HG02678 (cell line): ENCODE data around the gene UXT.

Source experiments
- ATAC-seq: cut with Tn5 transposase; IDR thresholded peaks from one replicate; pipeline ENCODE4 v1.9.1; 2021; ENCODE audit warnings: mild to moderate bottlenecking, moderate library complexity; ENCODE audit not compliant: unreplicated experiment

UXT gene

DNA sequence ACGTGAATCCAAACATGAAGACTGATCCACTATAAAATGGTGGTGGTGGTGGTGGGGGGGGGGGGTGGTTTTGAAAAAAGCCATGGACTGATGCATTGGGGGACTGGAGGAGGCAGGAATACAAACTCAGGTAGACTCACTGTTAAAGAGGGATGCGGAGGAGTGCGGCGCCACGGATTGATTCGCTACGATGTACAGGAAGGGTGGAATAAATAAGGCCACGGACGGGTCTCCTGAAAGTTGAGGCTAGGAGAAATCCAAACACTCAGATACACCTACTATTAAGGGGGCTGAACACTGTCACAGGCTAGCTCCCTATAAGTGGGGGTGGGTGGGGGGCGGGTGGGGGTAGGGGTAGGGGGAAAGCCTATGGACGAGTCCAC is 9.2 kb downstream of the UXT start:
- no peak for ATAC-seq

DNA sequence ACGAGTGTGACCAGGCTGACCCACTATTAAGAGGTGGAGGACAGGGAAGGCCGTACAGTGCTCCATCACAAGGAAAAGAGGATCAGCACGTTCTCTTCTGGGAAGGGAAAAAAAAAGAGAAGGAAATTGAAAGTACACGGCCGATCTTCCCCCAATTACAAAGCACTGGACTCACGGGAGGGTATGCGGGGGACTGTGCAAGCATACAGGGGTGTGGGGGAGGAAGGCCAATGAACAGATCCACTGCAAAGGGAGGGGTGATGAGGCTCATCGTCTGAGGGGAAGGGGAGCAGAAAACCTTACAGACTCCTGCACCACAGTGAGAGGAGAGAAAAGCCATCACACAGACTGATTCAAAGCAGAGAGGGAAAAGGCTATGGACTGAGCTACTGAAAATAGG is 9.7 kb downstream of the UXT start:
- no peak for ATAC-seq

DNA sequence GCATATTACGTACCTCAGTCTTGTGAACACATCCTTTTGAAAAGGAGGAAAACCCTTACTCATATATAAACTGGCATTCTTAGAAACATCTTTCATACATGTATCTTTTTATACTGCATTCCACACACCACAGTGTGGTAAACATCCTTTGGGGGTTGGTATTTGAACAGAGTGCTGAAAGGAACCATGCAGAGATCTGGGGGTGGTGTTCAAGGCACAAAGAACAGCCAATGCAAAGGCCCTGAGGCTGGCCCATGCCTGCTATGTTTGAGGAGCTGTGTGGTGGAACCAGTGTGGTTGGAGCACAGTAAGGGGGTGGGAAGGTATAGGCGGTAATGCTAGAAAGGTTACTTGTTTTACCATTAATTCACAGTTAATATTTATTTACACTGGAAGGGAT is 10.6 kb downstream of the UXT start:
- ATAC-seq, result no peak

DNA sequence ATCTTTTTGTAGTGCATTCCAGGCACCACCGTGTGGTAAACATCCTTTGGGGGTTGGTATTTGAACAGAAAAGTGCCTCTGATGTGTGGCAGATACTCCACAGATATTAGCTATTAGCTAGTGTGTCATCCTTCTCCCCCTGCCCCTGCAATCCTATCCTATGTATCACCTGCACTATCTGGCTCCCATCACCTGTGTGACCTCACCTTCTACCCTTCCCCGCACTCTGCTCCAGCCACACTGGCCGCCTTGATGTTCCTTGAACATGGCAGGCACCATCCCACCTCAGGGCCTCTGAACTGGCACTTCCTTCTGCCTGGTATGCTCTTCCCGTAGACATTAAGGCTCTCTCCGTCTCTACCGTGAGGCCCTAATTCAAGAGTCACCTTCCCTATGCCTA is 12.3 kb downstream of the UXT start:
- ATAC-seq, result no peak

DNA sequence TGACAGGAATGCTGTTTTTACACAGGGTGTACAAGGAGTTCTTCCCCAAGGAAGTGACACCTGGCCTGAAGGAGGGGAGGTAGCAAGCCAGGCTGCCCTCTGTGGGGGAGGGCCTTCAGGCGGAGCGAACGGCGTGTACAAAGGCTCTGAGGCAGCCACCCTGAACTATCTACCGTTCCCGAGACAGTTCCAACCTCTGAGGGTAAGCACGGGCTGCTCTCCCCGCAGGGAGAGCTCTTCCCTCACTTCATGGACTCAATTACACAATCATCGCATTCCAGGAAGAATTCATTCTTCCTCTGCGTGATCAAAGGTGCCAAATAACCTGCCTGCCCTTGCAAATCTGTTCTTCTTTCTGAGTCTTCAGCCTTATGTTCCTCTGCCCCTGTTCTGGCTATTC is 13.4 kb downstream of the UXT start:
- ATAC-seq, result no peak

DNA sequence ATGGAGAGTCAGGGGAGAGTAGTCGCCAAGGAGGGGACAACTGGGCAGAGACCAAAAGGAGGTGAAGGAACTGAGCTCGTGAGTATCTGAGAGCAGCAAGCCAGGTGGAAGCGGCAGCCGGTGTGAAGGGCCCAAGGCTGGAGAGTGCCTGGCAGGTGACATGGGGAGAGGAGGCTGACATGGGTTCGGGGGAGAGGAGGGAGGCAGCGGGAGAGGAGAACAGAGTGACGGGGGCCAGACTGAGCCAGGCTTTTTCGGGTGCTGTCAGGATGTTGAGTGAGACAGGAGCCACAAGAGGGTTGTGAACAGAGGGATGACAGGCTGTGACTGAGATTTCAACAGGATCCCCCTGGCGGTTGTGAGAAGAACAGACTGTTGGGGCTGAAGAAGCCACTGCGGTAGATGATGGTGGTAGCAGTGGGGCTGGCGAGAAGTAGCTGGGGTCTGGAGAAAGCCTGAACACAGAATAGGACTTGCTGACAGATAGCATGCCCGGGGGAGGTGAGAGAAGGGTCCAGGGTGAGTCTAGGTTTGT is 14.4 kb downstream of the UXT start:
- ATAC-seq, result no peak

DNA sequence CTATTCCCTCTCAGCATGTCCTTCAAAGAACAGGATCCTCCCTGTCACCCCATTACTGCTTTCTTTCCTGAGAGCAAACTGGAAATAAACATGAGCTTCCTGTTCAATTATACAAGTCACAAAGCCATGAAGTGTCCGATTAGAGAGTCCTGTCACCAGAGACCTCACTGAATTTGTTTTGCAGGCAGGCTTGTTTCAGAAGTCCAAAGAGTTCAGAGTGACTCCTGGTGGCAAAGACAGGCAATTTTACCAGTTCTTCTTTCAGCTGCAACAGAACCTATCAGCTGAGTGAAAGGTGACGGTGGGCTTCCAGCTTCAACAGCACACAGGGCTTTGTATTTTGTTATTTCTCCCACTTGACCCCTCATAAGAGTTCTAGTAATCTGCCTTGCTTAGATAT is 15.1 kb downstream of the UXT start:
- ATAC-seq, result no peak

DNA sequence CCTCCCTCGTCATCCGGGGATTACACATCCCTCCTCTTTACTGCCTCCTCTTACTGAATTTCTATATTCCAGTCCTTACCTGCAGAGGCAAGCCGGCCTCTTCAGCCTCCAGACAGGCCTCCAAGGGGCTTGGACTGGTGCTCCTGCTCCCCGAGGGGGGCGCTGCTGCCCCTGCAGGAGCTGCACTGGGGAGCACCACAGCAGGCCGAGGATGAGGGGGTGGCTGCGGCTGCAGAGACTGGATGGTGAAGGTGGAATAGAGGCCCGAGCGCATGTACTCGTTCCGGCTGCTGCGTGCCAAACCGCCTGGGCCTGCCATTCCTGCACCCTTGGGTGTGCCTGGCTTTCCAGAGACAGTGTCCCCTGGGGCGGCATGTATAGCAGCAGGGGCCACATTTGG is 20.2 kb downstream of the UXT start:
- ATAC-seq, result no peak

DNA sequence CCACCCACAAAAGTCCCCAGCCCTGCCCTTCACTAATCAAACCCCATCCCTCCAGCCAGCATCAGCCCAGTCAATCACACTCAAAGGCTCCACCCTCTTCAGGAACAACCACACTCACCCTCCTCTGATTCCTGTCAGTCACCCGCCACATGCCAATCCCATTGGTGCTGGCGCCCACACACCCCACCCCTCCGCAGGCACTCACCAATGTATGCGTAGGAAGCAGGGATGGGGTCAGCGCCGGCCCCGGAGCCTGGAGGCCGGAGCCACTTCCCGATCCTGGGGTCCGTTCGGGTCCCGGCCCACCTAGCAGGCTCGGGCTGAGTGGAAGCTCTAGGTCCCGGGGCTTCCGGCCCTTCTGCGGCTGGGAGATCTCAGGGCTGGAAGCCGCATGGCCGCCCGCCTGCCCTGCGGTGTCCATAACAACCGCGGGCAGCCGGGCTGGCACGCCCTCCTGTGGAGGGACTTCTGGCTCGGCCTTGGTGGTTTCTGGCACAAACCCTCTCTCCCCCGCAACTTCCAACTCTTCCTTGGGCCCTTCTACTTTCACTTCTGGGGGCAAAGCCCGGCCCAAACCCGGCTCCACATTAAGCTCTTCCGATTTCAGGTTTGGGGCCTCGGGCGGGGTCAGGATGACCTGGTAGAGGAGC is 21.3 kb downstream of the UXT start:
- peak; percentile 75 for ATAC-seq

DNA sequence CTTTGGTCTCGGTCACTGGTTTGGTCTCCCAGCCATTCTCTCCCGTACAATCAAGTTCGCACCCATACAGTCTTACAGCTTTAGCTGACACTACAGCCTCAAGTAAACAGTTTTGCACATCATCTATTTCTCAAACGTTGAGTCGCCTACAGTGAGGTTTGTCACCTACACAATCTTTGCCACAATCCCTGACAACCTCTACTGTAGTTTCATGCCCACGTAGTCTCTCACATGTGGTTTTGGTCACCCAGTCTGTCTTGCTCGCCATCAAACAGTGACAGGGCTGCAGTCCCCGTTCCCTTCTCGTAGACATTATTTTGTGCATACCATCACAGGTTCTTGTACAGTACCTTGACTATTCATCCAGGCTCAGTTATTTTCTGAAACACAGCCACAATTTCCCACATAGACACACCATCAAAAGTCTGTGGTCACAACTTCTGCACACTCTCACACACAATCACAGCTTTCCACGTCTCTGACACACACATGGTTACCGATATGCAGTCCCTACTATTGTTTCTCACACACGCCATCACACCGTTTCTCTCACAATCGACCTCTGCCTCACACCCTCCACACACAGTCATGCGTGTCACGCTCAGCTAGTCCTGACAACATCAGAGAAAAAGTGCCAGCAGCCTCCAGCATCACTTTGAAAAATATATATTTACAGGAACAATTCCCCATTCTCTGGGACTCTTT is 24.0 kb downstream of the UXT start:
- ATAC-seq, result no peak

DNA sequence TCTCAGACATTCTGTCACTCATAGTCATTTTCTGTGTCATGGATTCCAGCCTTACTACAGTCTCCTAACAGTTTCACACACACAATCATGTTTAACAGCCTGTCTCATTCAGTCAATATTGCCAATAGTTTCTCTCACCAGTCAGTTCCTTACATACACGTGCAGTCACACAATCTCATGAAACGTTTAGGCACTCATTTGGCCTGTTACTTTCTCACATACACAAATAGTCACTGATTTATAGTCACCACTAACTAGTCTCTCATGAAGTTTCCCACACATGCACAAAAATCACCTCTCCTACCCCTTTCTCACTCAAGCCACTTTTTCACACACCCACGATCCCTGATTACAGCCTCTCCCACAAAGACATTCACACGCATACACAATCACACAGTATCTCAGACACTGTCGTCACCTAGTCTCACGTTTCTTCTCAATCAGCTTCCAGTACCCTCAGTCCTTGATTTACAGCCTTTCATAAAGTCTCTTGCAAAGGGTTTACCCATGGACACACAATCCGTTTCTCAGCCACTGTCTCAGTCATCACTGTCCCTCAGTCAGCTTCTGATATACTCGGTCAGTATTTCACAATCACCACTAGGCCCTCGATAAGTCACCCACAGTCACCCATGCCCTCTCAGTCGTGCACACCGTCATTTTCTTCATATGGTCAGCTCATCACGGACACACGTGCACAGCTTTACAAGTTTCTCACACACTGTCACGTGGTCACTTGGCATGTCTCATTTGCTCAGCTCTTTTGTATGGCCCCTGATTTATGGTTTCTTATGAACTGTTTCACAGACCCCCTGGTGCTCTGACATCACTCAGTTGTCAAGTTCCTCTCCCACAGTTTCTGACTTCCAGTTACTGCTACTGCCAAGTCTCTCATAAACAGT is 25.0 kb downstream of the UXT start:
- no peak for ATAC-seq

DNA sequence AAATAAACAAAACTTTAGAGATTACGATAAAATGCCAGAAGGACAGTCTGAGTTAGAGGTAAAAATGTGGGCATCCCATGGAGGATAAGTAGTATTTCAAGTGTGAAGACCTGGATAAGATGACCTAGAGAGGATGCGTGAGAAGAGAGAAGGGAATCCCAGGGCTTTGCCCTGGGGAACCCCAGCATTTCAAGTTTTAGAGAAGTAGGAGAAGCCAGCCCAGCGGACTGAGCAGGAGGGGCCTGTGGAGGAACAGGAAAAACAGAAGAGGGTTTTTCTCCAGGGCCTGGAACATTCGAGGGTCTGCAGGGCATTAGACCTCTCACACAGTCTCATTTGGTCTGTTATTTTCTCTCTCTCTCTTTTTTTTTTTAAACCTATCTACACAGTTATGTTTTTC is 26.3 kb downstream of the UXT start:
- ATAC-seq, result no peak

DNA sequence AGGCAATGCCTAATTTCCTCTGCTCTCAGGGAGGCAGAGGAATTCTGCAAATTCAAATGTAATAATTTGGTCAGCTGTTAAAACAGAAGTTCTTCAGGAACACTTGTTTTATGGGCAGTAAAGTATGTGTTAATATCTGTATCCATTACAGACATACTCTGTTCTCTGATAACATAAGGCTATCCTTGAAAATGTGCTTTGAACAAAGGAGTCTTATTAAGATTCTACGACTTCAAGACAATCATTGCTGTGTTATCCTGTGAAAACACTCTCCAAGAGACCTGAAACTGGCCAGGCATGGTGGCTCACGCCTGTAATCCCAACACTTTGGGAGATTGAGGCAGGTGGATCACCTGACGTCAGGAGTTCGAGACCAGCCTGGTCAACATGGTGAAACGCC is 27.3 kb downstream of the UXT start:
- ATAC-seq, result no peak

DNA sequence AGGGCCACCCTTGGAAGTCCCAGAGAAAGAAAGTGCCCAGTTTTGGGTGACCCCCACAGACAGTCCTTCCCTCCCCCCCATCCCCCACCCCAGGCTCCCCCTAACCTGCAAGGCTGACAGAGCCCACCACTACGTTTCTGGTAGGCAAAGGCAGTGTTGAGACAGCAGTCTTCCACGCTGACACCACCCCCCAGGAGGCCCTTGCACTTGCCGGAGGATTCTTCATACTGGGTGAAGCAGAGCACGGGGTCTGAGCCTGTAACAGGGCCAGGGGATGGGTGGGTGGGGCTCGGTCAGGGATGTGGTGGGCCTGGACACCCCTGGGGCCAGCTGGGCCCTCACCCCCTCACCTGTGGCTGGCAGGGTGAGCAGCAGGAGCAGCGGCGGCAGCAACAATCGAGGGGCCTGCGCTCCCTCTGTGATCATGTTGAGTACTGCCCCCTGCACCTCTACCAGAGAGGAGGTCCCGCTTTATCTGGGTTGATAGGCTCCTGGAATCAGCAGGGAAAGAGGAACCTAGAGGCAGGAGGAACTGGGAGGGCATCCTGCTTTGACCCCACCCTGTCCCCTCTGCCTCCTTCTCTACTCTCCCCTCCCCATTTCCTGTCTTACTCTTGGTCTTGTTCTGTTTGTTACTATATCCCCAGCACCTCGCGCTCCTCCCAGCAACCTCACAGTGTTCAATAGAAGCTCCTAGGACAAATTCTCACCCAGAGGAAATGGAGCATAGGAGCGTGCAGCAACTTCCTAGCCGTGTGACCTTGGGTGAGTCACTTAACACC is 29.4 kb downstream of the UXT start, which contains the start of gene CFP:
TSS of gene CFP (minus strand) at position 512 of the 782 bp plus-strand sequence. CDS start at position 426, 86 bp downstream.
- no peak for ATAC-seq

DNA sequence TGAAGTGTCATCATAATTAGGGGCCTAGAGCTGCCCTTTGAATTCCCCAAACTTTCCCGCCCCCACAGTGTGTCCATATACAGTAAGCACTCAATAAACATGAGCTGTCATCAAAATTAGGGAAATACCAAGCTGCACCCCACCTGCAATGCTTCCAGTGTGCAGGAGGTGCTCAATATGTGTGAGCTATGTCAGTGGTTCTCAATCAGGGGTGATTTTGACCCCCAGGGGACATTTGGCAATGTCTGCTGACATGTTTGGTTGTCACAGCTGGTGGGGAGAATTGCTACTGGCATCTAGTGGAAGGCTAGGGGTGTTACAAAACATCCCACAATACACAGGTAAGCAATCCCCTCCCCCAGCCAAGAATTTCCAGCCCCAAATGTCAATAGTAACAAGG is 30.0 kb downstream of the UXT start:
- ATAC-seq, result no peak

DNA sequence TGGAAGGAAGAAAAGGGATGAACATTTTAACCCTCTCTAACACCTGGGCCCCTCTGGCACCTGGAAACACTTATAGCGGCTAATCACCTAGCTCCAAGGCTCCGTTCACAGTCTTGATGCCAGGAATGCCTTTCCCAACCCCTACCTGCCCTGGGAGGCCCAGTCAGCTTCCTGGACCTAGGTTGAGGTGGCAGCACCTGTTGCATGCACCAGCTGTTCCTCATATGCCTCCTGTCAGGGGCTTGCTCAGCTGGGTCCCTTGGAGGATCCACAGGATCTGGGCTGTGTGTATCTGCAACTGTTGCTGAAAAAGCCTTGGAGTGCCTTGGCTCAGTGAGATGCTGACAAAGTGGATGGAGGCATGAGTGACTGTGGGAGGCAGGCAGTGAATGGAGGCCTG is 33.6 kb downstream of the UXT start:
- no peak for ATAC-seq

DNA sequence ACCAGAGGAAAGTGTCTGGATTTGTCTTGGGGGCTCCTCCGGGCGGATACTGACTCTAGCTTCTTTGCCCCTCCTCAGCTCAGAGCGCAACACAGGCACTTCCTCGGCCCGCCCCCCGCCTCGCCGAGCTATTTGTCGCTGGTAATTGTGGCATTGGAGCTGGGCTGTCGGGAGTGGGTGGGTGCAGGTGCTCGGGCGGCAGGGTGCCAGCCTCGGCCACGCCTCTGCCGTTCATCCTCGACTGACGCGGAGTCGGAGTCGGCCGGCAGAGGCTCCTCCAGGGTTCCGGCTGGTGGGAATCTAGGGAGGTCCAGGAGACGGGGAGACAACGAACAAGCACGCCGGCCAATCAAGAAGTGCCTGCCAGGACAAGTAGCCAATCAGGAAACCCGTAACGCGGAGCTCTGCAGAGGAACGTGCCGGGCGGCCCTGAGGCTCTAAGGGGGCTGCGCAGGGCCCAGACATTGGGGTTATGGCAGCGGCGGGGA is 35.4 kb downstream of the UXT start:
- ATAC-seq, result peak; percentile 42

DNA sequence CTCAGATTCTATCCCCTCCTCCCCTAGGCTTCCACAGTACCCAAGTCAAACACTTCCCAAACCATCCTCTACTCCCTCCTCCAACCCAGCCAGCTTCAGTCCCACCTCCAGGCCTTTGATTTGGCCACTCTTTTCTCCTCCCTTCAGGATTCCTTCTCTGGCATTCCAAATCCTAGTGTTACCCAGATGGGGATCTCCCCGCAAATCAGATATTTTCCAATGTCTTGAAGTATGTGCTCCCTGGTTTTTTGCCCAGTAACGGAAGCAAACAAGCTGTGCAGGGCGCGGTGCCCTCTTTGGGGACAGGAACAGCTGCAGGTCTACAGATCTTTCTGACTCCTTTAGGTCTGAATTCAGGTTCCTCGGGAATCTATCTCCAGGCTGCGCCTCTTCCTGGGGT is 37.1 kb downstream of the UXT start:
- ATAC-seq, result no peak

DNA sequence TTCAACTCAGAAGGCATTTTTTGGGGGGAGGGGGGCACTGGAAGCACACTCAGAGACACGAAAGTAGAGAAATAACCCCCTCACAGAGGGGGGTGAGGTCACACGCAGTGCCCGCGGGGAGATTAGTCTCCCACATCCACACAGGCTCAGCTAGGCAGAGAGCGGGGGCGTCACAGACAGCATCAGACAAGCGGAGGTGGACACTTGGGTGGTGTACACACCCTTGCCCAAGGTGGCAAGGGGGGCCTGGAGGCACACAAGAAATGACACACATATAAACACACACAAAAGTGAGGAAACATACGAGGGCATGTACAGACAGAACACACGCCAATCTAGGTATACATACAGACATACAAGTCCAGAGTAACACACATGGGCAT is 38.7 kb downstream of the UXT start:
- no peak for ATAC-seq

DNA sequence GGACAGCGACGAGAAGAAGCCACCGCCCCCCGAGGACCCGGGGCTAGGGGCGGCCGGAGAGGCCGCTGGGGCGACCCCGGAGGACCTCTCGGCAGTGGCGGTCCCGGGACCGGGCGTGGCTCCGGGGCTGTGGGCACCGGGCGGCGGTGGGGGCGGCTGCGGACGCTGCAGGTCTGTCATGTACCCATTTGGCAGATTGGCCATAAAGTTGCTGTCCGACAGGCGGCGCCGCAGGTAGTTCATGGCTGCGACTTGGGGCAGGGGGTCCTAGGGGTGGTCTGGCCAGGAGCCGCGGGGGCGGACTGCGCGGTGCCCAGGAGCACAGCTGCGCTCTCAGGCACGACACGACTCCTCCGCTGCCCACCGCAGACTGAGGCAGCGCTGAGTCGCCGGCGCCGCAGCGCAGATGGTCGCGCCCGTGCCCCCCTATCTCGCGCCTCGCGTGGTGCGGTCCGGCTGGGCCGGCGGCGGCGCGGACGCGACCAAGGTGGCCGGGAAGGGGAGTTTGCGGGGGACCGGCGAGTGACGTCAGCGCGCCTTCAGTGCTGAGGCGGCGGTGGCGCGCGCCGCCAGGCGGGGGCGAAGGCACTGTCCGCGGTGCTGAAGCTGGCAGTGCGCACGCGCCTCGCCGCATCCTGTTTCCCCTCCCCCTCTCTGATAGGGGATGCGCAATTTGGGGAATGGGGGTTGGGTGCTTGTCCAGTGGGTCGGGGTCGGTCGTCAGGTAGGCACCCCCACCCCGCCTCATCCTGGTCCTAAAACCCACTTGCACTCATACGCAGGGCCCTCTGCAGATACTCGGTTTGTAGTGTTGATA is 39.3 kb downstream of the UXT start, which contains the start of gene SYN1:
TSS of gene SYN1 (minus strand) at position 372 of the 817 bp plus-strand sequence. CDS start at position 243, 129 bp downstream.
- peak; percentile 76 for ATAC-seq
